MCF 10A (cell line): ENCODE measurements around the gene SRC. TPM values are rescaled to one million over a fixed set of nuclear protein-coding genes. Genes with fewer than 3 reads are reported as not detected.

Source experiments
- BruUV-seq: library from RNA; stranded (reverse); fragments of 400-500 nt; replicated peaks from 2 replicates; lab custom pipeline; 2021; lab: Mats Ljungman, UMichigan
- CTCF ChIA-PET: fragments of 300-600 bp; sonication (Branson Sonifier 250); formaldehyde crosslinking; extraction: SDS; loops from one replicate; lab custom pipeline; 2021; ENCODE audit warnings: antibody characterized with exemption, inconsistent platforms; lab: Yijun Ruan, JAX
- POLR2A ChIA-PET: fragments of 300-600, 350-650 bp; sonication (Branson Sonifier 250); formaldehyde crosslinking; extraction: SDS; loops from one replicate; lab custom pipeline; 2020; ENCODE audit warnings: antibody characterized with exemption, inconsistent platforms; lab: Yijun Ruan, JAX
- DNase-seq: peaks from one replicate; pipeline ENCODE4 v3.0.0-alpha.2; 2018; ENCODE audit not compliant: unreplicated experiment
- H3K27ac Mint-ChIP-seq: one replicate; pipeline ENCODE4 v1.8.0; 2022; ENCODE audit warnings: mild to moderate bottlenecking, low read depth, mixed read lengths; ENCODE audit not compliant: unreplicated experiment
- H3K27me3 Mint-ChIP-seq: one replicate; pipeline ENCODE4 v1.8.0; 2022; ENCODE audit warnings: mixed read lengths; ENCODE audit not compliant: insufficient read depth, unreplicated experiment
- H3K36me3 Mint-ChIP-seq: one replicate; pipeline ENCODE4 v1.8.0; 2022; ENCODE audit warnings: mild to moderate bottlenecking, moderate library complexity, mixed read lengths; ENCODE audit not compliant: insufficient read depth, unreplicated experiment
- H3K4me1 Mint-ChIP-seq: one replicate; pipeline ENCODE4 v1.8.0; 2022; ENCODE audit warnings: mixed read lengths; ENCODE audit not compliant: insufficient read depth, unreplicated experiment
- H3K4me3 Mint-ChIP-seq: one replicate; pipeline ENCODE4 v1.8.0; 2022; ENCODE audit warnings: mild to moderate bottlenecking, moderate library complexity, mixed read lengths; ENCODE audit not compliant: unreplicated experiment
- H3K9me3 Mint-ChIP-seq: one replicate; pipeline ENCODE4 v1.8.0; 2022; ENCODE audit warnings: mixed read lengths; ENCODE audit not compliant: unreplicated experiment
- intact Hi-C: fragments of 100-400 bp; cut with micrococcal nuclease; formaldehyde crosslinking; loops from 2 replicates; pipeline ENCODE4 v1.14.1; 2022
- total RNA-seq: library from RNA; stranded (reverse); gene quantifications from 2 replicates; pipeline ENCODE4 v1.2.3, GENCODE V29; 2022
- TF ChIP-seq, protein P1 (sequence below): fragments of 200-600 bp; IDR thresholded peaks from one replicate; pipeline ENCODE4 v1.8.0; 2022; ENCODE audit warnings: antibody characterized with exemption, mild to moderate bottlenecking; ENCODE audit not compliant: unreplicated experiment

The SRC gene
- total RNA-seq, 1 experiment from 2014 or later = 28.1 TPM

DNA sequence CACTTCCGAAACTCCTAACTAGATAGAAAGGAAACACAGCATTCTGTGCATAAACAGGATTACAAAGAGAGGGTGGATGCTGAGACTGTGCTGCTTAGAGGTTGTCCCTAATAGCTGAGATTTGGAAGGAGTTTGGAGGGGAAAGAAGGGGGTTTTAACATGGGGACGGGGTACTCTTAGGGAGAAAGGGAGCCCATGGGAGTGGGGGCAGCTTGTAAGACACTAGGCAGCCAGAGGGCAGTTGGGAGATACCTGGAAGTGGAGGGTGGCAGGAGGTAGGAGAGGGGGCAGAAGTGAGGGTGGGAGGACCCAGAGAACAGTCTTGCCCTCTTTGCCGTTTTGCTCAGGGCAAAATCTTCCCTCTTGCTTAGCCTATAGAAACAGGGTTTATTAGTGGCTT lies 40.1 kb upstream of the SRC start:
- DNase-seq = no peak
- Mint-ChIP-seq H3K36me3 (peaks cover 42% of the 10 kb centered on the region), H3K9me3 (no peaks in the 10 kb centered on the region), H3K4me1 (no peaks in the 10 kb centered on the region), H3K4me3 (no peak overlapping the region), H3K27ac (no peak overlapping the region), H3K27me3 (no peaks in the 10 kb centered on the region)
- BruUV-seq = no TSS peak
- intact Hi-C loops = no loop called here
- TF ChIP-seq, protein P1, sequence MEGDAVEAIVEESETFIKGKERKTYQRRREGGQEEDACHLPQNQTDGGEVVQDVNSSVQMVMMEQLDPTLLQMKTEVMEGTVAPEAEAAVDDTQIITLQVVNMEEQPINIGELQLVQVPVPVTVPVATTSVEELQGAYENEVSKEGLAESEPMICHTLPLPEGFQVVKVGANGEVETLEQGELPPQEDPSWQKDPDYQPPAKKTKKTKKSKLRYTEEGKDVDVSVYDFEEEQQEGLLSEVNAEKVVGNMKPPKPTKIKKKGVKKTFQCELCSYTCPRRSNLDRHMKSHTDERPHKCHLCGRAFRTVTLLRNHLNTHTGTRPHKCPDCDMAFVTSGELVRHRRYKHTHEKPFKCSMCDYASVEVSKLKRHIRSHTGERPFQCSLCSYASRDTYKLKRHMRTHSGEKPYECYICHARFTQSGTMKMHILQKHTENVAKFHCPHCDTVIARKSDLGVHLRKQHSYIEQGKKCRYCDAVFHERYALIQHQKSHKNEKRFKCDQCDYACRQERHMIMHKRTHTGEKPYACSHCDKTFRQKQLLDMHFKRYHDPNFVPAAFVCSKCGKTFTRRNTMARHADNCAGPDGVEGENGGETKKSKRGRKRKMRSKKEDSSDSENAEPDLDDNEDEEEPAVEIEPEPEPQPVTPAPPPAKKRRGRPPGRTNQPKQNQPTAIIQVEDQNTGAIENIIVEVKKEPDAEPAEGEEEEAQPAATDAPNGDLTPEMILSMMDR = no peak
- POLR2A ChIA-PET = interaction anchor here (0.9 to 1.2 kb wide), 2 partner anchors 15 to 21 kb away, joined by 3 read pairs; no protein-coding TSS in a partner anchor
- CTCF ChIA-PET = interaction anchor here (0.6 kb wide), 3 partner anchors 12 to 1141 kb away, joined by 3 to 4 read pairs (median 3); no protein-coding TSS in a partner anchor

DNA sequence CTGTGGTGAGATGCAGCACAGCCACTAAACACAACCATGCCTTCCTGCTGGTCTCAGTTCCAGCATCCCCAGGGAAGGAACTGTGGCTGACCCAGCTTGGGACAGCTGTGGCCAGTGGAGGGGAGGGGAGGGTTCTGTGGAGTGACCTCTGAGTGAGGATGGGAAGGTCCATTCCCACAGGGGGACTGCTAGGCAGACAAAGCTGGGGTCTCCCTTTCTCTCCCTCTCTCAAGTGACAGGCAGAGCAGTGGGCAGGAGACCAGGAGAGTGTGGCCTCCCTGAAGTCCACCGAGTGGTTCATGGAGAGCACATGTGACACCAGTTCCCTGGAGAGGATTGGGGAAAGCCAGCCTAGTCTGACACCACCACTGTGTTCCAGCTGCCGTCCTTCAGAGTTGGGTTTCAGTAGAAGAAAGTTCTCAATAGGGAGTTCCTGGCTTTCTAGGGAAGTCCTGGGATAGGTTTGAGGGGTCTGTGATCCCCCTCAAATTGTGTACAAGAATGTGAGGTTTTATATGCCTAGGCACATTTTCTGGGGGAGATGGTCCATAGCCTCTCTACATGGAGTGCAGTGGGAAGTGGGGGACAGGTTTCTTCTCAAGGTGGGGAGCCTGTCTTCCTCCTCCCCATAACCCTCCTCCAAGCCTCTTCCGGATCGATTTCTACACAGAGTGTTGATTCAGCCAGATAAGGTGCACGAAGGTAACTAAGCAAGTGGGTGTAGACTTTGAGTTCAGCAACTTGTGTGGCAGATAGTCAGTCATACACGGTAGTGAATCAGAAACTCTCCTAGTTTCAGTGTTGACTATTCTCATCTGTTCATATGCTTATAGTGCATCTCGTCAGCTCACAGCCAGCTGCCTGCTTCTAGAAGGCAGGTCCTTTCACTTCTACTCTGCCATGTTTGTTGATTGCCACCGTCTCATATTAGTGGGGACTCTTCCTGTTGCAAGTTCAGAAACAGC lies 37.6 kb upstream of the SRC start:
- TF ChIP-seq, protein P1 = no peak
- Mint-ChIP-seq H3K4me3 (no peak overlapping the region), H3K27me3 (no peaks in the 10 kb centered on the region), H3K27ac (no peak overlapping the region), H3K9me3 (no peaks in the 10 kb centered on the region), H3K4me1 (no peaks in the 10 kb centered on the region), H3K36me3 (peaks cover 34% of the 10 kb centered on the region)
- ChIA-PET CTCF (interaction anchor here (0.5 to 0.9 kb wide), 3 partner anchors 10 to 64 kb away, joined by 3 to 5 read pairs (median 3); no protein-coding TSS in a partner anchor), POLR2A (interaction anchor here (0.9 kb wide), 1 partner anchor 12 kb away, joined by 3 read pairs; no protein-coding TSS in a partner anchor)
- no TSS peak for BruUV-seq
- intact Hi-C loops = no loop called here
- DNase-seq = no peak

DNA sequence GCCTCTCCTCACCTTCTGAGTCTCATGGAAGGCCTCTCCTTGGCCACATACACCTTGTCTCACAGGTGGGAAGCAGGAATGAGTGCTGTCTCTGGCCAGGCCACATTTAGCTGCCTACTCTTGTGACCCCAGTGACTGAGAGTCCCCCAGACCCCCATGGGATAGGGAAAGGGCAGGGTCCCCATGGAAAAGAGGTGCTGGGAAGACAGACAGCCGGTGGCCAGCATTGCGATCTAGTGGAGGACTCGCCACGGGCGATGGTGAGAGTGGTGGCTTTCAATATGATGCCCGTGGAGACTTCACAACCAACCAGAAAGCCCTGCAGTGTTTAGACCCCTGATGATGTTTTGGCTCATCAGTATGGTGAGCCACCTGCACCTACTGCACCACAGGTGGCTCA lies 36.6 kb upstream of the SRC start:
- H3K4me1 Mint-ChIP-seq = peaks cover 8% of the 10 kb centered on the region

More for the DNA sequence above, 36.6 kb upstream of the SRC start:
- Mint-ChIP-seq H3K4me3 (no peak overlapping the region), H3K36me3 (peaks cover 34% of the 10 kb centered on the region), H3K27ac (no peak overlapping the region), H3K9me3 (no peaks in the 10 kb centered on the region), H3K27me3 (no peaks in the 10 kb centered on the region)
- intact Hi-C loops = no loop called here
- CTCF ChIA-PET = interaction anchor here (0.5 to 0.9 kb wide), 2 partner anchors 11 to 23 kb away, joined by 3 to 5 read pairs; no protein-coding TSS in a partner anchor
- BruUV-seq = no TSS peak
- POLR2A ChIA-PET = no interaction called here
- TF ChIP-seq, protein P1 = no peak
- DNase-seq = no peak
